HG02642 (cell line): ENCODE measurements around the gene ANKRD39.

Experiments used
- ATAC-seq: cut with Tn5 transposase; IDR thresholded peaks from one replicate; pipeline ENCODE4 v1.9.1; 2021; ENCODE audit warnings: mild to moderate bottlenecking; ENCODE audit not compliant: unreplicated experiment, poor library complexity

ANKRD39 gene

DNA sequence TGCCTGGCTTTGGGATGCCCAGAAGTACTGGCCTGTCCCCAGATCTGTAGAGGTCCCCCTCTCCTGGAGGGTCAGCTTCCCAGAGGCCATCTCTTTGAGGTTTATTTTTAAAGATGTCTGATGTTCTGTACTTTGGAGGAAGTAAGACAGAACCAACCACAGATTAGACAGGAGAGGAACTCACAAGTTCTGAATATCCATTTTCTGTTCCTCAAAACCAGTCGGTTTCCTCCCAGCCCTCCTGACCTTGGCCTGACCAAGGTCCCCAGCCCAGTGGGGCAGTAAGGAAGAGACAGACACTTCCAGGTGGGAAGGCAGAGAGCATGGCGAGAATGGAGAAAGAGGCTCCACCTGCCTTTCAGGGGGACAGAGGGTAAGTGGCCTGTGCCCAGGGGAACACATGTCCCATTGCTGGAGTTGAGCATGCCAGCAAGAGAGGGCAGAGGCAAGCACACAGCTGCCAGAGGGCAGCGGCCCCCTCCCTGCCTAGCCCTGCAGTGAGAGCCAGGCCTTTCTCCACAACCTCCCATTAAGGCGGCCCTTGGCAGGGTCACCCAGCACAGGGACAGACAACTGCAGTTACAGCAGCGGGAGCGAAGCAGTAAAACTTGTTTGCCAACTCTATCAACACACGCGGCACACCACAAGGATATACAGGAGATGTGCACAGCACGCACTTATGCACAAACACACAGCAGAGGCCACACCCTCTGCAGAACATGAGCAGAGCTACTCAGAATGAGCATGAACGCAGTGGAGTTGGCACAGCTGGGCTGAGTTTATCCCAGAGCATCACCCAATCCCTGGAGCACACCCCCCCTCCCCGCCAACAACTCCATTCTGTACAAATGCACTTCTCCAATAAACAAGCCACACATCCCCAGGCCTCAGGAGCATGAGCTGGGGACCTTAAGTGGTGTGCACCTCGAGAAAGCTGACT is 30.5 kb upstream of the ANKRD39 start:
- no peak for ATAC-seq

DNA sequence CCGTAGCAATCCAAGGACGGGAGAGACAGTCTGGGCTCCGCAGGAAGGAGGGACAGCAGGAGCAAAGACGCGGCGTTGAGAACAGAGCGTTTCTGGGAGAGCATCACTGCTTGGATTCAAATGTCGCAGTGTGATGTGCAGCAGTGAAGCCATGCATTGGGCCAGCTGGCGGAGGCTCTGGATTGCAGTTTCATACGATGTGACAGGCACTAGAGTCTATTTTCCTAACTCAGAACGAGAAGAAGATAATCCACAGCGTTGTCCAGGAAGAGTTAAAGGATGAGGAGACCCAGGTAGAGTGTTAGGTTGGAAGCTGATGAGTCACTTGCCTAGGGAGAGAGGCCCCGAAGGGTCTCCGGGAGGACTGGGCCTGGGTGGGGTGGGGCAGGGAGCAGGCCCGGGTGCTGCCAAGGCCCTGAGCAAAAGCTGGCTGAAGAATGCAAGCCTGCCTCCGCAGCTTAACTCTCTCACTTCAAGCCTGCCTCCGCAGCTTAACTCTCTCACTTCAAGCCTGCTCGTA is 29.7 kb upstream of the ANKRD39 start:
- no peak for ATAC-seq

DNA sequence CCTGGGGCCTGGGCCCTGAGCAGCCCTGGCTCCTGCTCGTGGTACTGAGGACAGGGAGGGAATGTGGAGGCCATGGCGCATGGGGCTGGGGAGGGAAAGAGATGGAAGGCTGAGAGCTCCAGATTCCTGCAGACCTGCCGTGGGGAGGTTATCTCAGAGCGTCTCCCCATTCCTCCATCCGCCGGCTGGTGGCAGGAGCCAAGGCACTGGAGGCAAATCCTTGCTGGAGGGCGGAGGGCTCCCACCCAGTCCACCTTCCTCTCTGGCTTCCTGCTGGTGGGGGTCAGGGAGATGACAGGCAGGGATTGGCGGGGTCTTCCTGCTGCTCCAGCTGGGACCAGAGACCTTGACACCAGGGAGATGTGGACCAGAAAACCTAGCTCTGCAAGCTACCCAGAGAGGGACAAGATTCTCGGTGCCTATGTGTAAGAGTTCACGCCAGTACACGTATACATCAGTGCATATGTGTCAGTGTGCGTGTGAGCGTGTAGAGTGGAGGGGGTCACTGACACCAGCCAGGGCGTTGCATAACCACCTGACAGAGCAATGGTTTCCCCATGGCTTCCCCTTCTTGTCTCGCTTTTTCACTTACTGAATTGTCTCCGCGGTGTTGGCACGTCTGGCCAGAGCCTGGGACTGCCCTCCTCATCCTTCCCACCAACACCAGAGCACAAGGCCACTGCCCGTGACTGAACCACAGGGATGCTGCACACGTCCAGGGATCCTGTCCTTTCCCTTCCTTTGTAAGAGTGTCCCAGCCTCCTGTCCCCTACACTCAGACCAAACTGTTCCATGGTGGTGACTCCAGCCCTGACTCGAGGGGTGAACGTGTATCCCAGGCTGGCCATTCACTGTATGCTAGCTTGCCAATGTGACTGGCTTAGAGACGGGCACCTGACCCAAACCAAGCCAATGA is 27.9 kb upstream of the ANKRD39 start:
- no peak for ATAC-seq

DNA sequence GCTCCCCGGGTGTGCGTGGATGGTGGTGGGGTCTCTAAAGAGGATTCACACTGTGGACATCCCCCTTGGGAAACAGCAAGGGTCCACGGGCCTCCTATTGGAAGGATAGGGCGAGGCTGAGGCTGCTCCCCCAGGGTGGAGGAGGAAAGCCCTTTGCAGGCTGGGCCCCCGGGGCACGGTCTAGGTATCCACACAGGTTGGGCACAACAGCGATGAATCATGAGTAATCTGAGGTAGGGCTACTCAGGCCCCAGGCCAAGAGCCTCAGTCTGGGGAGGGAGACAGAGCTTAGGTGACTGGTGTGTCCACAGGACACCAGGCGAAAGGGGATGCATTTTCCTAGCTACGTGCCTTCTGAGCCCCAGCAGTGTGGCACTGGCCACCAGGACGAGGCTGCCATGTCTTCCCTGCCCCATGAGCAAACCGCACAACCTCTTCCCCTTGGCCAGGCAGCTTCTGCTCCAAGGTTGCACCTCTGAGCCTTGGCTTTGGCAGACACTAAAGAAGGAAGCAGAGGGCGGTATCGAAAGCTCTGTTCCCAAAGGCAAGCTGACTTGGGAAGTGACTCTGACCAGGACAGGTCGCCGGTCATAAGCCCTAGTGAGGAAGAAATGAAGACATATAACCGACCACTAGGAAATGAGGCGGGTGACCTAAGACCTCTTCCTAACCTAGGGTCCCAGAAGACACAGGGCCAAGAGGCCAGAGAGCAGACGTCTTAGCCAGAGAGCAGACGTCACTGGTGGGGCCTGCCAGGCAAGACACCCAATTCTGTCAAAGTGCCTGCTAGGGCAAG is 26.7 kb upstream of the ANKRD39 start:
- no peak for ATAC-seq

DNA sequence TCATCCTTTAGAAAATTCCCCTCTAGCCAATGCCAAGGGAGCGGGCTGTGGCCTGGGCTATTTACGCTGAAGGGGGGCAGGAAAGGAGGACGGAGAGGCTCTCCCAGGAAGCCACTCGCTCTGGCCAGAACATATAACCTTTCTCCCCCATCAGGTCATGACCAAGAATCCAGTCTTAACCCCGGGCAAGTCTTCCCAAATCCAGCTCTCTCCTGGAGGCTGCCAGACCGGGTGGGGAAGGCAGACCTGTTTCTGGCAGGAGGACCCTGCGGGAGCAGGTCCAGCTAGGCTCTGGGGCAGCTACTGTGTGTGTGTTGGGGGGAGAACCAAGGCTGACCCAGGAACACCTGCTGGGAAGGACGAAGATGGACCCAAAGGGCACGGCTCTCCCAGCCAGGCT is 25.5 kb upstream of the ANKRD39 start:
- no peak for ATAC-seq

DNA sequence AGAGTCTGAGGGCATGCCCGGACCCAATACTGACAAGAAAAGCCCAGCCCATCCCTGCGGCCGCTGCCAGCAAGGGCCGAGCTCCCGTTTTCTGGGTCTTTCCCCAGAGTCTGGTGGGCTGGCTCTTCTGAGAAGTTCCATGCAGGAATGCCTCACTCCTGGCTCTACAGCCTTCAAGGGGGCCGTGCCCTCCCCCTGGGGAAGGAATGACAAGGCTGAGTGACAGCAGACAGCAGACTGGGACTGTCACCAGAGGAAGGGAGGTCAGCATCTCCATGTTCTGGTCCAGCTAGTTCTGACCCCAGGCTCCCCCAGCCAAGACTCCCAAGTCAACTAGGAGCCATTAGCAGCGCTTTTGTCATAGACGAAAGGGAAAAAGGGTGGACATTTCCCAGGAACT is 25.1 kb upstream of the ANKRD39 start:
- ATAC-seq, result no peak

DNA sequence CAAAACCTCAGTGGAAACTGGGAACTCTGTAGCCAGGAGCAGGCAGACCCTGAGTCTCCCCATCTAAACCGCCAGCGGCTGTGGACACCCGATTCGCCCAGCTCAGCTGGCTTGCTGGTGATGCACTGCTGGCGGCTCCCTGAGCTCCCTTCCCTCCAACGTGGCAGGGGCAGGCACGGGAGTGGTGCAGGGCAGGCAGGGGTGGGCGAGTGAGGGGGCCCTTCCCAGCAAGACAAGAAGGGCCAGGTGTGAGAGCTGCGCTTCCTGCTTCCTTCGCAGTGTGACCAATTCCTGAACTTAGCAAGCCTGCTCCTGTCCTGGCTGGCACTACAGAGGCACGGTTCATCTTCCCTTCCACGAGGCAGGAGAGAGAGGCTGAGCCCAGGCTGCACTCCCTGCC is 24.4 kb upstream of the ANKRD39 start:
- no peak for ATAC-seq

DNA sequence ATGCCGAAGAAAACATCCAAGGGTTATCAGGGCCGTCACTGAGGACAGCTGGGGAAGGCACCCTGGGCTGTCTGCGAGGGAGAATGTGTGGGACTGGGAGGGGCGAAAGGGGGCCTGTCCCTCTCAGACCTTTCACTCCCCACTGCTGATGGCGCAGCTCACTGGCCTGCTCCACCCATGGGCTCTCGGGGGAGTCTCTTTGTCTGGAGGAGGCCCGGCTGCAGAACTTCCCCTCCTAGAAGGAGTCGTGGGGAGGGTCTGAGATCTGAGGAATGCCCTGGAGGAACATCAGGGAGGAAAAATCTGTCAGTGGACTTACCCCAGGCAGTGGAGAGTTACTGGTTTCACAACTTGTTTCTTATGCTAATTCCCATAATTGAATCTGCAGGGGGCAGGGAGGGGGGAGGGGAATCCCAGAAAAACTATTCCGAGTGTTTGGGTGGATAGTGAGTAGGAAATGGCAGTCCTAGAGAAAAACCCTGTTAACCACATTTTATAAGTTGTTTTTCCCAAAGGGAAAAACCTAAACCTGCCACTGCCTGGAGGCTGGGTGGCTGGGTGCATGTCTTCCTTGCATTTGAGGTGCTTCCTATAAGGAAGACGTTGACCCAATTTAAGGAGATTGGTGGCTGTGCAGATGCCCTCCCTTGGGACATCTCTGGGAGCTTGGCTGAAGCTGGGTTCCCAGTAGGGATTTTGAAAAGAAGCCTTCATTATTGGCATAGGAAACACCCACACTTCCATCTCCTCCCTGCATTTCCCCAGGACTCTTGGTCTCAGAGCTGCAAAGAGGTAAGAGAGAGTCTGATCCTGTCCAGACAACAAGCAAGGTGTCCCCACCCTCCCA is 23.8 kb upstream of the ANKRD39 start:
- no peak for ATAC-seq

DNA sequence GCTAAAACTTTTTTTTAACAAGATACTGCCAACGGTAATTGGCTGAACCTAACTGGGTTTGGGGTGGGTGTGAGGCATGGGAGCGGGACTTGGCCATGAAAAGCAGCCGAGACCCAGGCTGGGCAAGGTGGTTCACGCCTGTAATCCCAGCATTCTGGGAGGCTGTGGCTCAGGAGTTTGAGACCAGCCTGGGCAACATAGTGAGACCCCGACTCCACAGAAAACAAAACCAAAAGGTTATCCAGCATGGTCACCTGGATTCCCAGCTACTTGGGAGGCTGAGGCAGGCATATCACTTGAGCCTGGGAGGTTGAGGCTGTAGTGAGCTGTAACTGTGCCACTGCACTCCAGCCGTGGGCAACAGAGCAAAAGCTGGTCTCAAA is 23.1 kb upstream of the ANKRD39 start:
- ATAC-seq, result no peak

DNA sequence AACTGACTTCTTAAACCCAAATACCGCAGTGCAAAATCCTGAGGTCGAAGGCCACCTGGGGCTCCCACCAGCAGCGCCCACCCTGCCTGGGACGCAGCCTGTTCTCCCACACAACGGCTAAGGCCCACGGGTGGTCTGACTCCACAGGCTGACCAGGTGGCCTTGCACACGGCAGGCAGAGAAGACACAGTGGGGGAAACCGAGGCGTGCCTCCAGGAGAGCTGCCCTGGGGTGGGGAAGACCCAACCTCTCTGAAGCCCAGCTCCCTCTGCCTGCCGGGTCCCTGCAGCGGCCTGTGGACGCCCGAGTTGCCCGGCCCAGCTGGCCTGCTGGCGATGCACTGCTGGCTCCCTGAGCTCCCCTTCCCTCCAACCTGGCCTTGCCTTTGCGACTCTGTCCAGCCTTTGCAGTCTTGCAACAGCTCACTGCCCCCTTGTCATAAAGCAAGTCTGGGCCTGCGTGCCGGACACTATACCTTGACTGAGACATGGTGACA is 21.8 kb upstream of the ANKRD39 start:
- no peak for ATAC-seq

DNA sequence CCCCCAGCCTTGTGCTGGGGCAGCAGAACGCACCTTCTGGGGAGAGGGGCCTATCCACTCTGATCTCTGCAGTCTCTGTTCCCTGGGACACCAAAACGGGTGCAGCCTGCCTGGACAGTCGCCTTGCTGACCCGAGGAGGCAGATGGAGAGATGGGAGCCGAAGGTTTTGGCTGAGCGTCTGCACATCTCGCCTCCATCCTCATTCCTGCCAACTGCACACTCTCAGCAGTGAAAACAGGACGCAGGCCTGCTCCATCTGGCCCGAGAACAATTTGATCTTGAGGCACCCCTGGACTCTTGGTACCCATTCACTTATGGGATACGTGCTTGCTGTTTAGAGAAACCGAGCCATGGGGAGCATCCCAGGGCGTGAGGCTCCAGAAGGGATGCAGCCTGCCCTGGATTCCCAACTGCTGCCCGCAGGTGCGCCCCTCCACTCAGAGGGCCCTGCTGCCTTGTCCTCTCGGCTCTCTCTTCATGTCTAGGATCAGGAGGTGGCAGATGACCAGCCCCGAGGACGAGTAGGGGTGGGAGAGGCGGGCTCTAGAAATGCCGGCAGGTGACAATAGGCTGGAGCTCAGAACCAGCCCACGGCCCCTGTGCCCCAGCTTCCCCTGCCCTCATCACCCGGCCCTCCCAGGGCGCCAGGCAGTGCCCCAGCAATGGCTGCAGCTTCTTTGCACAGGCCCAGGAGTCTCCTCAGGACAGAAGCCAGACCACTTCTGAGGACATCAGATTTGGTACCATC is 21.2 kb upstream of the ANKRD39 start:
- ATAC-seq, result no peak

DNA sequence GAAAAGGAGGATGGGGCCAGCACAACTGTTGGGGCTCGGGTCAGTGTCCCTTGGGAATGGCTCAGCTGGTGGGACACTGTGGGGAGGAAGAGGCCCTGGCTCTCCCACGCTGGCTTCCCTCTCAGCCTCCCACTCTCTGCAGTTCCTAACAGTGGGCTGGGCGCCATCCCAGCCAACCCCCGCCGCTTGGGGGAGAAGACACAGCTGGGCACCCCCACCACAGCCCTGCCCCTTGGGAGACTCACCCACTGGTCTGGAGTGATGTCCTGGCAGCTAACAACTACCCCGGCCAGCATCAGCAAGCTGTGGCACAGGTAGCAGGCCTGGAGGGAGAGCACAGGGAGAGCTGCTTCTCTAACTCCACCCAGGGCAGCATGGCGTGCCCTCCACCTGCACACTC is 20.4 kb upstream of the ANKRD39 start:
- ATAC-seq, result no peak

DNA sequence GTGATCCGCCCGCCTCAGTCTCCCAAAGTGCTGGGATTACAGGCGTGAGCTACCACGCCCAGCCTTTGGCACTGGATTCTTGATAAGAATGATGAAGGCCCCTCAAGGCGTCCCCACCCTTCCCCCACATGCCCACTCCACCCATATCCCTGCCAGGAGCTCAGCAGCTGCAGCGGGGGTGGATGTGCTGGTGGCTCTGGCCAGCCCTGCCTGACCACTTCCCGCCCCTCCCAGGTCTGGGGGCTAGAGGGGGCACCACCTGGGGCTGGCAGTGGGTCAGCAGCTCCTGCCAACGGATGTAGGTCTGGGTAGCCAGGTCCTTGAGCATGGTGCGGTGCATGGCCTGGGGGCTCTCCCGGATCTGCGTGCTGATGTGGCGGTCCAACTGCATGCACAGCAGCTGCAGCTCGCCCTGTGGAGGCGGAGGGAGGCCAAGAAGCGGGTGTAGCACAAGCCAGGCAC is 19.8 kb upstream of the ANKRD39 start:
- ATAC-seq, result no peak

DNA sequence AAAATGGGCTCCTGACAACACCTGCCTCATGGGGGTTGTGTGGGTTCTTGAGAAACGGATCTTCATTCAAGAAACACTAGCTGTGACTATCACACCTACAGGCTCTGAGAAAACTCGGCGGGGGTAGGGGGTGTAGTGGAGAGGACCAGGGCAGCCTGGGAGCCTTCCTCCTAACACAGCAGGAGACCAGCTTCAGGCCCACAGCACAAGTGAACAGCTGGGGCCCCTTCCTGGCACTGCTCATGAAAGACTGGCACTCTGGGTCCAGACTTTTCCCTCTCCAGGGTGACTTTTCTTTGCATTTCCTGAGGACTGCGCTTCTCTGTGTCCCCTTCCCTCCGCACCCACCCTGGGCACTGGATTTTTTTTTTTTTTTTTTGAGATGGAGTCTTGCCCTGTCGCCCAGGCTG is 19.2 kb upstream of the ANKRD39 start:
- no peak for ATAC-seq

DNA sequence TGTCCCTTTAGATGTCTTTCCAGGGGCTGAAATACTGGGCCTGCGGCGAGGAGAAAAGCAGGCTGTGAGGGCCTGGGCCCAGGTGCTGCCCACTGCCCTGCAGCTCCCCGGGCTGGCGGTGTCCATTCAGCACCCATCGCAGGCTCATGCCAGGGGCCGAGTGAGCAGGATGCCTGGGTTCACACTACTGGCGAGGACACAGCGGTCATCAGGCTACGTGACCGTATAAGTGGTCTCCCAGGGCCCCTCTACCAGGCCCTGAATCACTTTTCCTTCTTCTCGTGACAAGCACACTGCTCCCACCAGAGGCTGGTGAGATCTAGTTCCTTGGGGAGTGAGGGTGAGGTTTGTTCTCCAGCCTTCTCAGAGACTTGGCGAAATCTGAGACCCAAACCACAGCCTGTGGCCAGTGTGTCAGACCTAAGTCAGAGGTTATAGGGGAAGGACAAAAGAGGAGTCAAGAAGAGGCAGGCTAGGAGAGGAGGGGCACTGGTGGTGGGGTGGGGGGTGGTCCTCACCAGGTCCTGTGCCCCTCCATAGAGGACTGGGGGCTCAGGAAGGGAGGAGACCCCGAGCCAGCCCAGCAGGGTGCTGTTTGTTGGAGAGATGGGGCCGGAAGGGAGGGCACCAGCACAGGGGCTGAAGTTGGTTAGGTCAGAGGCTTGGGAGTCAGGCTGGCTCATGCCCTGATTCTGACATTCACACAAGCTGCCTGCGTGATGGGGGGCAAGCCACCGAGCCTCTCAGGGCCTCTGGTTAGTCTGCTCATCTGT is 18.6 kb upstream of the ANKRD39 start:
- ATAC-seq, result no peak

DNA sequence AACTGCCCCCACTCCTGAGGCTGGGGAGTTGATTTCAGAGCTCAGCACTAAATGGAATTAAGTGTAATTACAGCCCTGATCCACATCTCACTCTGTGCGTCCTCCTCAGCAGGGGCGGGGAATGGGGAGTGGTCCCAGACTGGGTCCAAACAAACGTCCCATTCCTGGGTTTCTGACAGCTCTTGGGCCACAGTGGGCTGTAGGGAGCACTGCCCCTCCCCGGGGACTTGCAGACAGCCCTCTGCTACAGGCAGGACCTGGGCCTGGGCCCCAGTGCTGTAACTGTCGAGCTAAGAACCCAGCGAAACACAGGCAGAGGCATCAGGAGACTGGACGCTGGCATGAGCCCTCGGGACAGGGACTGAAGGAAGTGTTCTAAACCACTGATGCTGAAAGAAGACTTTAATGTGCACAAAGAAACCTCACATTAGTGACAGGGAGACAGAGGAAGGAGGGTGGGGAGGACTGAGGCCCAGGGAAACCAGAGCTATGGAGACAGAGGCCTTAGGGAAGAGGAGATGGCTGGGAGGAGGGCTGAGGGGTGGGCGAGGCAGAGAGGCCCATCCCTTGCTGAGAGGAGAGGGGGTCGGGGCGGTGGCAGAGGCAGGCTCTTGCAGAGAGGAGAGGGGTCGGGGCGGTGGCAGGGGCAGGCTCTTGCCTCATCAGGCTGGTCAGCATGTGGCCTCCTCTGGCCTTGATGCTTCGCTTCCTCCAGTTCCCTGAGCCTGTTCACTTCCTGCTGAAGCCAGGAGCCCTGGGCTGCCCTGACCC is 17.9 kb upstream of the ANKRD39 start:
- no peak for ATAC-seq
